Measurements from ENCODE around the gene PPRC1. TPM values are rescaled to one million over a fixed set of nuclear protein-coding genes. Genes with fewer than 3 reads are reported as not detected.

The PPRC1 gene
- total and polyA plus RNA-seq, 2 experiments from 2014 or later, result 16.4 to 22.6 TPM

GRCh38 chr10:102141583-102142107, 8.8 kb downstream of the PPRC1 start:
- Histone ChIP-seq H3K4me3 (no peak overlapping the region), H3K9me2 (ENCODE audit: insufficient read depth) (no peaks in the 10 kb centered on the region), H3K4me1 (ENCODE audit: insufficient read depth) (no peaks in the 10 kb centered on the region), H3K9ac (no peak overlapping the region), H3K79me2 (ENCODE audit: insufficient read depth) (peaks cover 100% of the 10 kb centered on the region), H3K27me3 (replicated peaks; ENCODE audit: insufficient read depth) (no peaks in the 10 kb centered on the region), H3K4me2 (ENCODE audit: unreplicated experiment) (no peak overlapping the region), H3F3A (ENCODE audit: insufficient read depth) (peaks cover 11% of the 10 kb centered on the region; the same call in 1 of the 2 replicates), H4K20me1 (ENCODE audit: insufficient read depth) (0 out of 2 replicates have a peak, but pooled peaks cover 4% of the 10 kb centered on the region), H2AFZ (no peak overlapping the region), H3K27ac (no peak overlapping the region), H3K36me3 (ENCODE audit: low read depth) (peaks cover 45% of the 10 kb centered on the region), H3K9me3 (ENCODE audit: low read depth) (no peaks in the 10 kb centered on the region)
- DNase-seq, result no peak
- 96 to 100% methylated on average over 4 of the region's 4 CpGs for WGBS, 2 experiments (ENCODE audit: low coverage in 1 of 2, low lambda C conversion rate in 2 of 2, missing lambda C conversion rate in 2 of 2)
- in situ Hi-C loops (cut with MboI), result no loop called here
- TF ChIP-seq EZH2 (IDR thresholded peaks at IDR 0.05; ENCODE audit: insufficient read depth, poor library complexity, severe bottlenecking), result no peak
- TF ChIP-seq EZH2phosphoT487 (IDR thresholded peaks at IDR 0.05; ENCODE audit: insufficient read depth, low read depth), result no peak

GRCh38 chr10:102146971-102147428, 14.2 kb downstream of the PPRC1 start:
- peaks cover 59% of the 10 kb centered on the region for H3F3A ChIP-seq (ENCODE audit: insufficient read depth)
- 83 to 85% methylated on average over 17 of the region's 17 CpGs for WGBS, 2 experiments (ENCODE audit: low coverage in 1 of 2, low lambda C conversion rate in 2 of 2, missing lambda C conversion rate in 2 of 2)
- no peak for DNase-seq
- H3K36me3 ChIP-seq (ENCODE audit: low read depth), result peaks cover 57% of the 10 kb centered on the region
- no peaks in the 10 kb centered on the region for H4K20me1 ChIP-seq (ENCODE audit: insufficient read depth)
- H3K9ac ChIP-seq, result no peak overlapping the region
- H3K9me2 ChIP-seq (ENCODE audit: insufficient read depth), result no peaks in the 10 kb centered on the region
- H3K27ac ChIP-seq, result no peak overlapping the region
- H3K4me1 ChIP-seq (ENCODE audit: insufficient read depth), result peaks cover 15% of the 10 kb centered on the region
- H2AFZ ChIP-seq, result no peak overlapping the region
- no peak overlapping the region for H3K4me3 ChIP-seq
- H3K79me2 ChIP-seq (ENCODE audit: insufficient read depth), result peaks cover 66% of the 10 kb centered on the region
- no peaks in the 10 kb centered on the region for H3K9me3 ChIP-seq (ENCODE audit: low read depth)
- TF ChIP-seq EZH2 (IDR thresholded peaks at IDR 0.05; ENCODE audit: insufficient read depth, poor library complexity, severe bottlenecking), result no peak
- TF ChIP-seq EZH2phosphoT487 (IDR thresholded peaks at IDR 0.05; ENCODE audit: insufficient read depth, low read depth), result no peak
- H3K4me2 ChIP-seq (ENCODE audit: unreplicated experiment), result no peak overlapping the region
- H3K27me3 ChIP-seq (replicated peaks; ENCODE audit: insufficient read depth), result no peaks in the 10 kb centered on the region
- in situ Hi-C loops (cut with MboI), result no loop called here

- in situ Hi-C loops (cut with MboI), result no loop called here
- H3K9me2 ChIP-seq (ENCODE audit: insufficient read depth), result no peaks in the 10 kb centered on the region
- no peaks in the 10 kb centered on the region for H4K20me1 ChIP-seq (ENCODE audit: insufficient read depth)
- no peaks in the 10 kb centered on the region for H3K27me3 ChIP-seq (replicated peaks; ENCODE audit: insufficient read depth)
- no peak overlapping the region for H2AFZ ChIP-seq
- peaks cover 63% of the 10 kb centered on the region for H3K79me2 ChIP-seq (ENCODE audit: insufficient read depth)
- no peak for TF ChIP-seq EZH2phosphoT487 (IDR thresholded peaks at IDR 0.05; ENCODE audit: insufficient read depth, low read depth)
- no peak for TF ChIP-seq EZH2 (IDR thresholded peaks at IDR 0.05; ENCODE audit: insufficient read depth, poor library complexity, severe bottlenecking)
- peaks cover 54% of the 10 kb centered on the region for H3K36me3 ChIP-seq (ENCODE audit: low read depth)
- peaks cover 15% of the 10 kb centered on the region for H3K4me1 ChIP-seq (ENCODE audit: insufficient read depth)
- H3K4me3 ChIP-seq, result no peak overlapping the region
- no peak overlapping the region for H3K27ac ChIP-seq
- no peak overlapping the region for H3K9ac ChIP-seq
- H3K4me2 ChIP-seq (ENCODE audit: unreplicated experiment), result no peak overlapping the region
- WGBS, 2 experiments (ENCODE audit: low coverage in 1 of 2, low lambda C conversion rate in 2 of 2, missing lambda C conversion rate in 2 of 2), result 96 to 100% methylated on average over 1 of the region's 1 CpG
- no peaks in the 10 kb centered on the region for H3K9me3 ChIP-seq (ENCODE audit: low read depth)
- no peak for DNase-seq
- H3F3A ChIP-seq (ENCODE audit: insufficient read depth), result peaks cover 62% of the 10 kb centered on the region
Measured at GRCh38 chr10:102147561-102147960, 14.7 kb downstream of the PPRC1 start.

- H3K9ac ChIP-seq, result no peak overlapping the region
- peaks cover 17% of the 10 kb centered on the region for H3K4me1 ChIP-seq (ENCODE audit: insufficient read depth)
- in situ Hi-C loops (cut with MboI), result no loop called here
- H3K4me3 ChIP-seq, result no peak overlapping the region
- no peaks in the 10 kb centered on the region for H4K20me1 ChIP-seq (ENCODE audit: insufficient read depth)
- no peak for TF ChIP-seq EZH2phosphoT487 (IDR thresholded peaks at IDR 0.05; ENCODE audit: insufficient read depth, low read depth)
- no peak for TF ChIP-seq EZH2 (IDR thresholded peaks at IDR 0.05; ENCODE audit: insufficient read depth, poor library complexity, severe bottlenecking)
- no peak overlapping the region for H2AFZ ChIP-seq
- H3K9me2 ChIP-seq (ENCODE audit: insufficient read depth), result no peaks in the 10 kb centered on the region
- peaks cover 63% of the 10 kb centered on the region for H3K79me2 ChIP-seq (ENCODE audit: insufficient read depth)
- WGBS, 2 experiments (ENCODE audit: low coverage in 1 of 2, low lambda C conversion rate in 2 of 2, missing lambda C conversion rate in 2 of 2), result 98% methylated on average over 13 of the region's 13 CpGs
- no peaks in the 10 kb centered on the region for H3K27me3 ChIP-seq (replicated peaks; ENCODE audit: insufficient read depth)
- peaks cover 47% of the 10 kb centered on the region for H3K36me3 ChIP-seq (ENCODE audit: low read depth)
- H3K4me2 ChIP-seq (ENCODE audit: unreplicated experiment), result no peak overlapping the region
- no peak for DNase-seq
- H3K9me3 ChIP-seq (ENCODE audit: low read depth), result no peaks in the 10 kb centered on the region
- peaks cover 69% of the 10 kb centered on the region for H3F3A ChIP-seq (ENCODE audit: insufficient read depth)
- no peak overlapping the region for H3K27ac ChIP-seq
Measured at GRCh38 chr10:102148275-102148674, 15.4 kb downstream of the PPRC1 start.

Measured in GM23248 (cell line).